ENCODE measurements around the gene CPA5.

The CPA5 gene

DNA sequence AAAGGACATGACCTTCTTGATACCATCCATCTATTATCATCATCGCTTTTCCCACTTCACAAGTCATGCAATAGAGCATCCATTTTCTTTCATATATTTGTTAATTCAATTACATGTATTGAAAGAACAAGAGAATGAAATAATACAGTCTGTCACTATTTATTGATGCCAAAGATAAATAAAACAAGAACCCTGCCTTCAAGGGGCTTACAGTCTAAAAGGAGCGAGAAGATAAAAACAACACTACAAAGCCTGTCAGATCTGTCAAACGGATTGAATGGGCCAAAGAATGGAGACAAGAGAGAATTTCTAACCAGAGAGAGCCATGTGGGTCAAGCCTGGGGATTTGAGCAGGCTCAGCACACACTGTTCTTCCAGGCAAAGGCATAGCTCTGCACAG is 15.9 kb downstream of the CPA5 start:
- Histone ChIP-seq H3K4me3 (ENCODE audit: extremely low read depth, insufficient read depth, low read length, poor library complexity, severe bottlenecking) (no peak overlapping the region), H3K36me3 (ENCODE audit: control insufficient read depth, insufficient read depth, low read length) (no peaks in the 10 kb centered on the region), H3K27ac (ENCODE audit: low read depth, low read length, severe bottlenecking) (no peak overlapping the region), H3K4me1 (ENCODE audit: control insufficient read depth, insufficient read depth, low read length, poor library complexity, severe bottlenecking) (peaks cover 36% of the 10 kb centered on the region), H3K9me3 (ENCODE audit: control insufficient read depth, low read length) (peaks cover 28% of the 10 kb centered on the region)
- 93 to 100% methylated on average over 1 to 3 of the region's 3 CpGs for WGBS, 2 experiments (ENCODE audit: insufficient coverage in 2 of 2)

DNA sequence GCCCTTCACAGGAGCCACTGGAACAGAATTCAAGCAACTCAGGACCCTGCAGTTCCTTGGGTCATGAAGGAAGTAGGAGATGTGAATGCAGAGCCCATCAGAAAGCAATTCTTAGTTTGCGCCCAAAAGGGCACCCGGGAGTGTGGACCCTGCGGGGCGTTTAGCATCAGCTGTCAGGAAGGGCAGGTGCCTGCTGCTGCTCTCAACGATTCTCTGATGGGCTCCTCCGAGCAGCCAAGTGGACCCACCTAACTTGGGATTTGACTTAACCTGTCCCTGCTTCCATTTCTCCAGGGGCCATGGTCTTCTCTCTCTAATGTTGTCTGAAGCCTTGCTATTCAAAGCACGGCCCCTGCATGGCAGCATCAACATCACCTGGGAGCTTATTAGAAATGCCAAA is 17.1 kb downstream of the CPA5 start:
- Histone ChIP-seq H3K9me3 (ENCODE audit: control insufficient read depth, low read length) (peaks cover 28% of the 10 kb centered on the region), H3K4me3 (ENCODE audit: extremely low read depth, insufficient read depth, low read length, poor library complexity, severe bottlenecking) (no peak overlapping the region), H3K27ac (ENCODE audit: low read depth, low read length, severe bottlenecking) (no peak overlapping the region), H3K36me3 (ENCODE audit: control insufficient read depth, insufficient read depth, low read length) (no peaks in the 10 kb centered on the region), H3K4me1 (ENCODE audit: control insufficient read depth, insufficient read depth, low read length, poor library complexity, severe bottlenecking) (peaks cover 41% of the 10 kb centered on the region)
- 89 to 96% methylated on average over 6 to 7 of the region's 7 CpGs for WGBS, 2 experiments (ENCODE audit: insufficient coverage in 2 of 2)

DNA sequence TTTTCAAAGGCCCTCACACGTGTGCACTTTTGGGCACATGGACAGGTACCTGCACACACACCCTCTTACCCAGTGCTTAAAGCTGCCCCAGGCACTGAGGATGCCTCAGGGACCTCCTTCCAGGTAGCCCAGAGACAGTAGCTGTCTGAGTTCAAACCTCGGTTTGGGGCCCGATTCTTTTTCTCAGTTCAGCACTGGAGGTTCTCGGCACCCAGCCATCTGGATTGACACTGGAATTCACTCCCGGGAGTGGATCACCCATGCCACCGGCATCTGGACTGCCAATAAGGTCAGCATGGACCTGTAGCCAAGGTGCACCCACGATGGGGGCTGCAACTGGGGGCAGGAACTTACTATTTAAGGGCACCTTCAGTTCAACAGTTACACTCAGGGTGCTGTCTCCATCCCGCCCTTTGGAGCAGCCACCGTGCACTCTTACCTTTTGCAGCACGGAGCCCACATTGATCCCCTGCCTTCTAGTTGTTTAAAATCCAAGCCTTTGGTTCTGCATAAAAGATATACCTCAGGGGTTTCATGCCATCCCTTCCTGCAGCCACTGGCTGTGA is 17.7 kb downstream of the CPA5 start:
- H3K36me3 ChIP-seq (ENCODE audit: control insufficient read depth, insufficient read depth, low read length) = no peaks in the 10 kb centered on the region
- H3K27ac ChIP-seq (ENCODE audit: low read depth, low read length, severe bottlenecking) = no peak overlapping the region
- H3K4me1 ChIP-seq (ENCODE audit: control insufficient read depth, insufficient read depth, low read length, poor library complexity, severe bottlenecking) = peaks cover 41% of the 10 kb centered on the region
- 94 to 95% methylated on average over 10 of the region's 10 CpGs for WGBS, 2 experiments (ENCODE audit: insufficient coverage in 2 of 2)
- peaks cover 28% of the 10 kb centered on the region for H3K9me3 ChIP-seq (ENCODE audit: control insufficient read depth, low read length)
- H3K4me3 ChIP-seq (ENCODE audit: extremely low read depth, insufficient read depth, low read length, poor library complexity, severe bottlenecking) = no peak overlapping the region

DNA sequence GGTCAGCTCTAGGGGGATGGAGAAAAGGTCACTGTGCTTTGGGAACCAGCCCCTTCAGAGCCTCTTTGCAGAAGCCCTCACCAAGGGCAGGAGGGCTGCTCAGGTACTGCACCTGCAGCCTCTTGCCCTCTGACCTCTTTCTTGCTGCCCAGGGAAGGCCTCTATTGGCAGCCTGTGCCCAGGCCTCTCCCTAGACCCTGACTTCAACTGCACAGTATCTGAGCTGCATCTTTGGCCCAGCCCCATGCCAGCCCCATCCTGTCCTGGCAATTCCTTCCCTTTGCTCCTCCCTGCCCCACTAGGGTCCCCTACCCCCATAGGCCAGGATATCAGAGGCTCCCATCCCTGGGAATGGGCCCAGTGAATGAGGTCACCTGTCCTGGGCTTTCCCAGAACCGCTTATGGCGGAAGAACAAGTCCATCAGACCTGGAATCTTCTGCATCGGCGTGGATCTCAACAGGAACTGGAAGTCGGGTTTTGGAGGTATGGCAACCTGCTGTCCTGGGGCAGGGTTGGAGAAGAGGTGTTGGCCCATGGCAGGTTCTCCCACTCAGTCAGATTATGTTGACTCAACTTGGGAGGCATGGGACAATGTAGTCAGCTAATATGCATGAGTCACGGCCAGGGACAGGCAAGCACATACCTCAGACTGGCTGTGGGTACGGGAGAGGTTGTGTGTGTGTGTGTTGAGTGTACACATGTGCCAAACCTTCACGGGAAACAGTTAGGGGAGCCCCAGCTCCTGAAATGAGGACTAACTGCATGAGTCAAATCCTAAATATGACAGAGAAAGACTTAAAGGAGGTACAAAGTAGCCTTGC is 18.6 kb downstream of the CPA5 start:
- H3K4me1 ChIP-seq (ENCODE audit: control insufficient read depth, insufficient read depth, low read length, poor library complexity, severe bottlenecking) = peaks cover 46% of the 10 kb centered on the region
- H3K4me3 ChIP-seq (ENCODE audit: extremely low read depth, insufficient read depth, low read length, poor library complexity, severe bottlenecking) = no peak overlapping the region
- H3K27ac ChIP-seq (ENCODE audit: low read depth, low read length, severe bottlenecking) = peak overlapping the region; percentile 43
- H3K36me3 ChIP-seq (ENCODE audit: control insufficient read depth, insufficient read depth, low read length) = no peaks in the 10 kb centered on the region
- peaks cover 28% of the 10 kb centered on the region for H3K9me3 ChIP-seq (ENCODE audit: control insufficient read depth, low read length)
- WGBS, 2 experiments (ENCODE audit: insufficient coverage in 2 of 2) = 94 to 98% methylated on average over 8 of the region's 8 CpGs

DNA sequence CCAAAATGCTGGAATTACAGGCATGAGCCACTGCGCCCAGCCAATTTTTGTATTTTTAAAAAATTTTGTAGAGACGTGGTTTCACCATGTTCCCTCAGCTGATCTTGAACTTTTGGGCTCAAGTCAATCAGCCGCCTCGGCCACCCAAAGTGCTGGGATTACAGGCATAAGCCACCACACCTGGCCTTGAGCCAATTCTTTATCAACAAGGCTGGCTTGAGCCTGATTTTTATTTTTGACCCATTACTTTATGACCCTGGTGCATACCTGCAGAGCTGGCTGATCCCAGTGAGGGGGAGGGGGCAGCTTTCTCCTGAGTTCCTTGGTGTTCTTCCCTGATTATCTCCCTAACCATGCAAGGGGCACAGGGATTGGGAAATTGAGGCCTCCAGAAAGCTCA is 19.8 kb downstream of the CPA5 start:
- H3K9me3 ChIP-seq (ENCODE audit: control insufficient read depth, low read length) = peaks cover 16% of the 10 kb centered on the region
- H3K4me1 ChIP-seq (ENCODE audit: control insufficient read depth, insufficient read depth, low read length, poor library complexity, severe bottlenecking) = peaks cover 52% of the 10 kb centered on the region
- H3K27ac ChIP-seq (ENCODE audit: low read depth, low read length, severe bottlenecking) = no peak overlapping the region
- no peak overlapping the region for H3K4me3 ChIP-seq (ENCODE audit: extremely low read depth, insufficient read depth, low read length, poor library complexity, severe bottlenecking)
- WGBS, 2 experiments (ENCODE audit: insufficient coverage in 2 of 2) = 86 to 97% methylated on average over 3 to 4 of the region's 4 CpGs
- no peaks in the 10 kb centered on the region for H3K36me3 ChIP-seq (ENCODE audit: control insufficient read depth, insufficient read depth, low read length)

DNA sequence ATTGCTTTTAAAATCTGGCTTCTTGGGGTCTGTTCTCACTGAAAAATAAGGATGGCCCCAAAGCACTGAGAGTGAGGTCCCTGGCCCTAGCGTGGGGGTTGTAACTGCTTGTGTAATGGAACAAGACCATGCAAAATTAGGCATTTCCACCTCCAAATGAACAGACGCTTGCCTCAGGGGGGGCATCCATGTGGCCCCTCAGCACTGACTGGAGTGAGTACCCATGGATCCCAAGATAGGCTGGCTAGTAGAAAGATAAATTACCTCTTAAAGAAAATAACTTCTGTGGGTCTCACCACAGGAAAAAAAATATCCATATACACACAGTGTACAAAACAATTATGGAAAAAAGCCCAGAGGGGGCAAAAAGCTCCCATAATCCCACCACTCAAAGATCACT is 20.5 kb downstream of the CPA5 start:
- Histone ChIP-seq H3K27ac (ENCODE audit: low read depth, low read length, severe bottlenecking) (peak overlapping the region; percentile 33), H3K4me1 (ENCODE audit: control insufficient read depth, insufficient read depth, low read length, poor library complexity, severe bottlenecking) (peaks cover 58% of the 10 kb centered on the region), H3K9me3 (ENCODE audit: control insufficient read depth, low read length) (peaks cover 9% of the 10 kb centered on the region), H3K4me3 (ENCODE audit: extremely low read depth, insufficient read depth, low read length, poor library complexity, severe bottlenecking) (no peak overlapping the region), H3K36me3 (ENCODE audit: control insufficient read depth, insufficient read depth, low read length) (no peaks in the 10 kb centered on the region)
- WGBS, 2 experiments (ENCODE audit: insufficient coverage in 2 of 2) = 88 to 100% methylated on average over 1 to 2 of the region's 2 CpGs

DNA sequence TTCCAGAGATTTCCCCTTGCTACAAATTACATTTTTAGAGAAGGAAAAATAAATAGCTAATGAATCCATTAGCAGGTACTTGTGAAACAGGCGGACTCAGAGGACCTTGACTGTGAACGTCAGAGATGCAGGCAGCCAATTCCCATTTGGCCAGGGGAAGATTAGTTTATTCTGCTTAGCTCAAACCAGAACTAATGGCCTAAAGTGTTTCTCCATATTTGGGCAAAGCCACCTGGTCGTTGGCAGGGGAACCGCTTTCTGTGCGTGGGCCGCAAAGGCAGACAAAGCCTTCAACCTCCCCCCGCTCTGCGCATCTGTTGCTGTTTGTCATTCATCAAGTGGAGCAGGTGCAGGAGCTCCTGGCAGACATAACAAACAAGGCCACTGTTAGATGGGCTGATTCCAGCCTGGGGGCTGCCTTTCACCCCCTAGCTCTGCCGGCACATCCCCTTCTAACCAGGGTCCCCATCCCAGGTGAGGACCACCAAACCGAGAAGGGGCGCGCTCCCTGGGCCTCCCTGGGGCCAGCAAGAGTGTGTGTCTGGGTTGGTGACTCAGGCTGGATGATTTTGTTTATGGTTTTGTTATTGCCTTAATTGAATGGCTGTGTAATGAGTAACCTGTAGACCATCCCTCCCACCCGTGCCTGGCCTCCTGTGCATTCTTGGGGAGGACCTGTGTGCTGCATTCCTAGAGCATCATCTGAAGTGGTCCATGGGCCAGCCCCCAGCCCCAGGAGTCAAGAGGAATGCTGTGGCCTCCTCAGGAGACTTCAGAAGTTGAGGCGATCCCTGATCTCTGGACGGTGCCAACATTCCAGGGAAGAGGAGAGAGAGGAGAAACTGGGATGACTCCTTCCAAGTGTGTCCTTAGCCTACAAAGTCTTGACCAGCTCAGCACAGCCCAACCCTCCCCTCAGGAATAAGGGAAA is 21.2 kb downstream of the CPA5 start:
- Histone ChIP-seq H3K36me3 (ENCODE audit: control insufficient read depth, insufficient read depth, low read length) (no peaks in the 10 kb centered on the region), H3K27ac (ENCODE audit: low read depth, low read length, severe bottlenecking) (peak overlapping the region; percentile 33), H3K9me3 (ENCODE audit: control insufficient read depth, low read length) (peaks cover 2% of the 10 kb centered on the region), H3K4me1 (ENCODE audit: control insufficient read depth, insufficient read depth, low read length, poor library complexity, severe bottlenecking) (peaks cover 65% of the 10 kb centered on the region), H3K4me3 (ENCODE audit: extremely low read depth, insufficient read depth, low read length, poor library complexity, severe bottlenecking) (no peak overlapping the region)
- 86 to 89% methylated on average over 12 to 14 of the region's 15 CpGs for WGBS, 2 experiments (ENCODE audit: insufficient coverage in 2 of 2)

DNA sequence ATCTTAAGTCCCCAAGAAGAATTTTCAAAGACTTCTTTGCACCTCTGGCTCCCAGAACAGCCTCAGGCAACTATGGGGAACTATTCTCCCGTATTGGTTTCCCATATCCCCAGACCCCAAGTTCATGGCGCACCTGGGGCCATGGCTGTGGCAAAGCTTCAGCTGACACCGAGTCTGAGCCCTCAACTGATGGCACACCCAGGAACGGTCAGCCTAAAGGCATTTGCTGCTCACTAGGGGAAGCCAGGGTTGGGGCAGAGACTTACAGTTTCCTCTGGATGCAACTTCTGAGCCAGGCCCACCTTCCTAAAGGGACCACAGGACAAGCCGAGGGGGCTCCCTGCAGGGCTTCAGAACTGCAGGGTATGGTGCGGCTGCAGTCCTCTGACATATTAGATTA is 21.9 kb downstream of the CPA5 start:
- H3K27ac ChIP-seq (ENCODE audit: low read depth, low read length, severe bottlenecking) = peak overlapping the region; percentile 33
- no peaks in the 10 kb centered on the region for H3K36me3 ChIP-seq (ENCODE audit: control insufficient read depth, insufficient read depth, low read length)
- no peak overlapping the region for H3K4me3 ChIP-seq (ENCODE audit: extremely low read depth, insufficient read depth, low read length, poor library complexity, severe bottlenecking)
- no peaks in the 10 kb centered on the region for H3K9me3 ChIP-seq (ENCODE audit: control insufficient read depth, low read length)
- peaks cover 69% of the 10 kb centered on the region for H3K4me1 ChIP-seq (ENCODE audit: control insufficient read depth, insufficient read depth, low read length, poor library complexity, severe bottlenecking)
- WGBS, 2 experiments (ENCODE audit: insufficient coverage in 2 of 2) = 88 to 96% methylated on average over 5 to 6 of the region's 6 CpGs

DNA sequence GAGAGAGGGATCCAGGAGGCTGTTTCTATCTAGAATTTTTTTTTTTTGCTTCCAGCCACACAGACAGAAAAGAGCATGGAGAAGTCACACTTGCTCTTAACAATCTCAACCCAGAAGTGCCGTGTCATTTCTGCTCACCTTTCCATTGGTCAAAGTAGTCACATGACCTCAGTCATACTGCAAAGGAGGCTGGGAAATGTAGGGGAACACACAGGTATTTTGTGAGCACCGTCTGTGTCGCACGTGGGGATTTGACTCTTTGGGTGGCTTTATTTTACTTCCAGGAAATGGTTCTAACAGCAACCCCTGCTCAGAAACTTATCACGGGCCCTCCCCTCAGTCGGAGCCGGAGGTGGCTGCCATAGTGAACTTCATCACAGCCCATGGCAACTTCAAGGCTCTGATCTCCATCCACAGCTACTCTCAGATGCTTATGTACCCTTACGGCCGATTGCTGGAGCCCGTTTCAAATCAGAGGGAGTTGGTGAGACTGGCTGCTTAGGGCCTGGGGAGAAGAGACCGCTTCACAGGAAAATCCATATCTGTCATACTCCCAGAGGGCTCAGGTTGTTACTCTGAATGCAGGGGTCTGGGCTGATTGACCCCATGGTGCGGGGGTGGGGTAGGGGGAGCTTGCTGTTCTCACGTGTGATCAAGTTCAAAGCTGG is 22.6 kb downstream of the CPA5 start:
- WGBS, 2 experiments (ENCODE audit: insufficient coverage in 2 of 2) = 95 to 98% methylated on average over 6 to 7 of the region's 13 CpGs
- Histone ChIP-seq H3K9me3 (ENCODE audit: control insufficient read depth, low read length) (no peaks in the 10 kb centered on the region), H3K36me3 (ENCODE audit: control insufficient read depth, insufficient read depth, low read length) (no peaks in the 10 kb centered on the region), H3K4me1 (ENCODE audit: control insufficient read depth, insufficient read depth, low read length, poor library complexity, severe bottlenecking) (peaks cover 76% of the 10 kb centered on the region), H3K27ac (ENCODE audit: low read depth, low read length, severe bottlenecking) (no peak overlapping the region), H3K4me3 (ENCODE audit: extremely low read depth, insufficient read depth, low read length, poor library complexity, severe bottlenecking) (no peak overlapping the region)
